Spleen (tissue), 7 donors: ENCODE data around the gene LRMDA.

Source experiments
- POLR2AphosphoS5 ChIP-seq, 3 donors: sonication (generic); formaldehyde crosslinking; IDR thresholded peaks; one replicate each; pipeline ENCODE4 v1.5.1; 2017; ENCODE audit warnings: antibody characterized with exemption in 3 of 3
- TF ChIP-seq, protein P1 (sequence below), 11 experiments: fragments of 200-600 bp in 7 of 11; fragments of 450-650 bp in 4 of 11; sonication (generic) in 4 of 11; IDR thresholded peaks in 8 of 11; conservative IDR thresholded peaks in 3 of 11; 1 replicate in 7 of 11; 2 replicates in 4 of 11; pipeline versions ENCODE4 v1.4.0 to v1.8.0; 2016 to 2021; ENCODE audit warnings: antibody characterized with exemption in 11 of 11, inconsistent platforms in 4 of 11, mild to moderate bottlenecking in 1 of 11
- donor health status: DM: no; HTN: no; CAD: no; lungs with moderate emphysema.
- donor health status: DM: no; HTN: no; CAD: no.
- donor health status: DM: no; HTN: no; CAD: no.

DNA sequence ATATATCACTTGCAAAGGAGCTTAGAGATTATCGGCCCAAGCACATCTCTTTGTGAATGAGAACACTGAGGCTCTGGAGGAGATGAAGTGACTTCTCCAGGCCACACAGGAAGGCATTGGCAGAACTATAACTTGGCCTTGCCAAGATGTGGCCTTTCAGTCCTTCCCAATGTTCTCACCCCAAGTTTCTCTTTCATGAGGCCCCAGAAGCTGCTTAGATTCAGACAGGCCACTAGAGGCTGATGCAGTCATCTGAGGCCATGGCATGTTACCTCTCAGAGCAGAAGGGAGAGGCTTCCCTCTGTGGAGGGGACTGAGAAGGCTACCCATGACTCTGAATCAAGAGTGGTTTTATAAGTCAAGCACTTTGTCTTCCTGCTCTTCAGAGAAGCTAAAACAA is 1003.7 kb downstream of the LRMDA start:
- TF ChIP-seq, protein P1, sequence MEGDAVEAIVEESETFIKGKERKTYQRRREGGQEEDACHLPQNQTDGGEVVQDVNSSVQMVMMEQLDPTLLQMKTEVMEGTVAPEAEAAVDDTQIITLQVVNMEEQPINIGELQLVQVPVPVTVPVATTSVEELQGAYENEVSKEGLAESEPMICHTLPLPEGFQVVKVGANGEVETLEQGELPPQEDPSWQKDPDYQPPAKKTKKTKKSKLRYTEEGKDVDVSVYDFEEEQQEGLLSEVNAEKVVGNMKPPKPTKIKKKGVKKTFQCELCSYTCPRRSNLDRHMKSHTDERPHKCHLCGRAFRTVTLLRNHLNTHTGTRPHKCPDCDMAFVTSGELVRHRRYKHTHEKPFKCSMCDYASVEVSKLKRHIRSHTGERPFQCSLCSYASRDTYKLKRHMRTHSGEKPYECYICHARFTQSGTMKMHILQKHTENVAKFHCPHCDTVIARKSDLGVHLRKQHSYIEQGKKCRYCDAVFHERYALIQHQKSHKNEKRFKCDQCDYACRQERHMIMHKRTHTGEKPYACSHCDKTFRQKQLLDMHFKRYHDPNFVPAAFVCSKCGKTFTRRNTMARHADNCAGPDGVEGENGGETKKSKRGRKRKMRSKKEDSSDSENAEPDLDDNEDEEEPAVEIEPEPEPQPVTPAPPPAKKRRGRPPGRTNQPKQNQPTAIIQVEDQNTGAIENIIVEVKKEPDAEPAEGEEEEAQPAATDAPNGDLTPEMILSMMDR (IDR thresholded peaks at IDR 0.05 in 8 of 11, conservative IDR thresholded peaks at IDR 0.05 in 3 of 11) = no peak
- TF ChIP-seq POLR2AphosphoS5 (IDR thresholded peaks at IDR 0.05) = no peak
